Measurements from ENCODE around the gene KDM5A. TPM values are rescaled to one million over a fixed set of nuclear protein-coding genes. Genes with fewer than 3 reads are reported as not detected.
"Not testable (repeated sequence)": the region's sequence is repeated elsewhere in the genome, so short reads cannot be mapped to it uniquely, and the experiment has no call there.

KDM5A gene
- total RNA-seq, 4 donors from 2014 or later = 12.1 to 97.5 (median 50.5) TPM

DNA sequence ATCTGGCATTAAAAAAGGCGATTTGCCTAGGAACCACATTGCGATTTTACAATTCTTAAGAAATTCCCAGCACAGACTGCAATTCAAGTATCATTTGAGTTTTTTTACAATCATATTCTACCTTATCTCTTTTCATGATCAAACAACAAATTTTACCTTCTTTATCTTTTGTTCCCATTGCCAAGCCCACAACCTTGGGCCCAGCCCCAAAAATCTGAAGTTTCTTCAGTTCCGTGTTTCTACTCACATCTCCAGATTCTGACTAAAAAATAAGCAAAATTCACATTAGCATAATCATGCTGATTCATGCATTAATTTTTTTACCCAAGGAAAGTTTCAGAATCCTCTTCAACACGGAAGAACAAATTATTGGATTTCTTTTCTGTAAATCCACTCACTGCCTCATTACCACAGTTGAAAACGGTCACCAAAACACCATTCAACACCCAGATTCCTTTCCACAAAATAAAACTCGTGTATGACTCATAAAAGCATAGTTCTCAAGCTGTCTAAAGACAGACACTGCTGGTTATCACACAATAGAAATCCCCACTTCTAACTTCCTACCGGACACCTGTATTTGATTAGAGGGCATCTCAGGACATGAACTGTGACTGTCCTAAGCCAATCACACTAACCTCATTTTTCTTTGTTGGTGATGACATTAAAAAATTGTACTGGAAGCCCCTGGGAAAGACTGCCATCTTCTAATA lies 32.7 kb downstream of the KDM5A start:
- H3K9me3 ChIP-seq = peaks cover 0 to 9% of the 10 kb centered on the region in 2 donors
- intact Hi-C loops (cut with DNase I; ENCODE audit: low total_unique reads) = no loop called here
- TF ChIP-seq, protein P1, sequence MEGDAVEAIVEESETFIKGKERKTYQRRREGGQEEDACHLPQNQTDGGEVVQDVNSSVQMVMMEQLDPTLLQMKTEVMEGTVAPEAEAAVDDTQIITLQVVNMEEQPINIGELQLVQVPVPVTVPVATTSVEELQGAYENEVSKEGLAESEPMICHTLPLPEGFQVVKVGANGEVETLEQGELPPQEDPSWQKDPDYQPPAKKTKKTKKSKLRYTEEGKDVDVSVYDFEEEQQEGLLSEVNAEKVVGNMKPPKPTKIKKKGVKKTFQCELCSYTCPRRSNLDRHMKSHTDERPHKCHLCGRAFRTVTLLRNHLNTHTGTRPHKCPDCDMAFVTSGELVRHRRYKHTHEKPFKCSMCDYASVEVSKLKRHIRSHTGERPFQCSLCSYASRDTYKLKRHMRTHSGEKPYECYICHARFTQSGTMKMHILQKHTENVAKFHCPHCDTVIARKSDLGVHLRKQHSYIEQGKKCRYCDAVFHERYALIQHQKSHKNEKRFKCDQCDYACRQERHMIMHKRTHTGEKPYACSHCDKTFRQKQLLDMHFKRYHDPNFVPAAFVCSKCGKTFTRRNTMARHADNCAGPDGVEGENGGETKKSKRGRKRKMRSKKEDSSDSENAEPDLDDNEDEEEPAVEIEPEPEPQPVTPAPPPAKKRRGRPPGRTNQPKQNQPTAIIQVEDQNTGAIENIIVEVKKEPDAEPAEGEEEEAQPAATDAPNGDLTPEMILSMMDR (IDR thresholded peaks at IDR 0.05) = no peak
- TF ChIP-seq POLR2A (IDR thresholded peaks at IDR 0.05) = no peak
- no peak for DNase-seq
- no peak overlapping the region for H3K27ac ChIP-seq
- H3K27me3 ChIP-seq = no peaks in the 10 kb centered on the region
- no peak overlapping the region for H3K4me3 ChIP-seq
- H3K4me1 ChIP-seq = no peaks in the 10 kb centered on the region
- no peaks in the 10 kb centered on the region for H3K36me3 ChIP-seq

- H3K36me3 ChIP-seq; DNase-seq; H3K4me3 ChIP-seq; H3K9me3 ChIP-seq; H3K4me1 ChIP-seq; H3K27ac ChIP-seq; intact Hi-C loops (cut with DNase I; ENCODE audit: low total_unique reads); H3K27me3 ChIP-seq: not testable (repeated sequence)
Measured at GRCh38 chr12:351197-351596, 37.9 kb downstream of the KDM5A start.

- H3K4me3 ChIP-seq; H3K9me3 ChIP-seq; DNase-seq; H3K27ac ChIP-seq; H3K36me3 ChIP-seq; H3K27me3 ChIP-seq; H3K4me1 ChIP-seq; intact Hi-C loops (cut with DNase I; ENCODE audit: low total_unique reads): not testable (repeated sequence)
Measured at GRCh38 chr12:349625-350024, 39.5 kb downstream of the KDM5A start.

DNA sequence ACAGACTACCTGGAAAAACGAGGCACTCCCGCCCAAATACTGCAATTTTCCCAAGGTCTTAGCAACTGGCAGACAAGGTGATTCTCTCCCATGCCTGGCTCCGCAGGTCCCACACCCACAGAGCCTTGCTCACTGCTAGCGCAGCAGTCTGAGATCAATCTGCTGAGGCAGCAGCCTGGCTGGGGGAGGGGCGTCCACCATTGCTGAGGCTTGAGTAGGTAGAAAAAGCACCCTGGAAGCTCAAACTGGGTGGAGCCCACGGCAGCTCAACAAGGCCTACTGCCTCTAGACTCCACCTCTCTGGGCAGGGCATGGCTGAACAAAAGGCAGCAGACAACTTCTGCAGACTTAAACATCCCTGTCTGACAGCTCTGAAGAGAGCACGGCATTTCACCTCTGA lies 46.1 kb downstream of the KDM5A start:
- H3K27ac ChIP-seq; intact Hi-C loops (cut with DNase I; ENCODE audit: low total_unique reads); H3K27me3 ChIP-seq; H3K4me3 ChIP-seq; H3K4me1 ChIP-seq; DNase-seq; H3K9me3 ChIP-seq; H3K36me3 ChIP-seq: not testable (repeated sequence)

GRCh38 chr12:337039-337438 lies 52.1 kb downstream of the KDM5A start:
- TF ChIP-seq POLR2A (IDR thresholded peaks at IDR 0.05) = no peak
- TF ChIP-seq, protein P1 (IDR thresholded peaks at IDR 0.05) = no peak
- DNase-seq = no peak
- Histone ChIP-seq H3K27me3 (no peaks in the 10 kb centered on the region), H3K9me3 (no peaks in the 10 kb centered on the region), H3K27ac (no peak overlapping the region), H3K4me3 (no peak overlapping the region), H3K36me3 (no peaks in the 10 kb centered on the region), H3K4me1 (no peaks in the 10 kb centered on the region)
- intact Hi-C loops (cut with DNase I; ENCODE audit: low total_unique reads) = no loop called here

DNA sequence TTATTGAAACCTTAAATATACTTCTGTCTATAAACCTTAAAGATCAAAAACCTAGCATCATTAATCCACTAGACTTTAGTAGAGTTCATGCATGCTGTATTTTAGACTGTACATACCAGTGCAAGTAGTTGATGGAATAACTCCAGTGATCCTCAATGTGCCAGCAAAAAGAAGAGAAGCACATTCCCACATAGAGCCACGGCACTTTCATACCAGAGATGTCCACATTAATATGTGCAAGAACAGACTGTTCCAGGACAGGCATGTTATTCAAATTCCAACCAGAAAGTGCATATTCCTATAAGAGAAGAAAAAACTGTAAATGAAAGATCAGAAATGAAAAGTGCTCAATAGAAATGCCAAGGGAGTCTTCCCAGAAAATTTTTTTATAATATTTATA lies 55.0 kb downstream of the KDM5A start:
- TF ChIP-seq POLR2A (IDR thresholded peaks at IDR 0.05) = no peak
- TF ChIP-seq, protein P1 (IDR thresholded peaks at IDR 0.05) = no peak
- H3K27ac ChIP-seq = no peak overlapping the region
- H3K4me1 ChIP-seq = no peaks in the 10 kb centered on the region
- H3K9me3 ChIP-seq = no peaks in the 10 kb centered on the region
- no peak for DNase-seq
- H3K27me3 ChIP-seq = no peaks in the 10 kb centered on the region
- H3K4me3 ChIP-seq = no peak overlapping the region
- intact Hi-C loops (cut with DNase I; ENCODE audit: low total_unique reads) = no loop called here
- no peaks in the 10 kb centered on the region for H3K36me3 ChIP-seq

Measured in uterus (tissue), 4 donors.